ENCODE measurements around the gene GPR33.

The GPR33 gene

GRCh38 chr14:31487886-31488285 is at the start of gene GPR33:
Gene GPR33 (minus strand): TSS chr14:31488039. CDS start chr14:31483965, 4,074 bp downstream.
- H3K27ac ChIP-seq, result no peak within 1 kb of the TSS
- DNase-seq (ENCODE audit: low read depth, low spot score), result no peak

DNA sequence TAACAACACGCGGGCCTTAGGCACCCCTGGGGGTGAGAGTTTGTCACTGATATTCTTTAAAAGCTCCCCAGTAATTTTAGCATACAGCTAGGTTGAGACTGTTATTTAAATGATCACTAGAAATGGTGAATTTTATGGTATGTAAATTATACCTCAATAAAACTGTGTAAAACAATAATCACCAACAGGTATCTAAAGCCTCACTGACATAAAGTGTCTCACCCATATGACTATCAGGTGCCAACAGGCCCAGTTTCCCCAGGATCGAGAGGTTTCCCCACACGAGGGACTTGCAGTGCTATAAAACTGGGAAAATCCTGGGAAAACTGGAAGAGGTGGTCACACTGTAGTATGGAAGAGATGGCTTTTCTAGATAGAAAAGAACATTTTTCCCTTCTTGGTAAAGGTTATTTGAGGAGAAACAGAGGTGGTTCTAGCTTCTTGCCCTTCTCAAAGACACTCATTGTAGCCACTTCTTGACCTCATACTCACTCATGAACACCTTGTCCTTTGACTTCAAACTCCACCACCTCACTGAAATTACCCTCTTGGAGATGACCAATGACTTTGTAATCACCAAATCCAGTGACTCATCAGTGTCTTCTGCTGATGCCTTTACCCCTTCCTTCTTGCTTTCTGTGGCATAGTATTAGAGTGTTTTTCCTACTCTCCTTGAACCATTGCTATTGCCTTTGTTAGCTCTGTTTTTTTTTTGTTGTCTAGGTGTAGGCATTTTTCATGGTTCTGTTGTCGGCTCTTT is 48.5 kb upstream of the GPR33 start:
- no peak for DNase-seq (ENCODE audit: low read depth, low spot score)
- no peak overlapping the region for H3K27ac ChIP-seq

DNA sequence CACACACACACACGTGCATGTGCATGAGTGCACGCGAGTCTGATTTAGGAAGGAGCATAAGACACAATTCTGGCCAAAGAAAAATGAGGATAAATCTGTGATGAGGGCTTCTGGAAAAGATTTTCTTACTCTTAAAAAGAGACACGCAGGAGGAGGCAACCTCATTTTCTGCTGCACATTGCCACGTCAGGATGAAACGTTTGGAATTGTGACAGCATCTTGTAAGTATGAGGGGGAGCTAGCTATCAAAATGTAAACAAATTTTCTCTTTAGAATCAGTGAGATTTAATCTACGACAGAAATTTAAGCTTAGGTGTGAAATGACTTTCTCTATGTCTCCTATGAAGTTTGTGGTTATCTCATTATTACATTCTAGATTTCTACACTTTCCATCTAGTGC is 42.3 kb upstream of the GPR33 start:
- no peak for DNase-seq (ENCODE audit: low read depth, low spot score)
- H3K27ac ChIP-seq, result no peak overlapping the region

DNA sequence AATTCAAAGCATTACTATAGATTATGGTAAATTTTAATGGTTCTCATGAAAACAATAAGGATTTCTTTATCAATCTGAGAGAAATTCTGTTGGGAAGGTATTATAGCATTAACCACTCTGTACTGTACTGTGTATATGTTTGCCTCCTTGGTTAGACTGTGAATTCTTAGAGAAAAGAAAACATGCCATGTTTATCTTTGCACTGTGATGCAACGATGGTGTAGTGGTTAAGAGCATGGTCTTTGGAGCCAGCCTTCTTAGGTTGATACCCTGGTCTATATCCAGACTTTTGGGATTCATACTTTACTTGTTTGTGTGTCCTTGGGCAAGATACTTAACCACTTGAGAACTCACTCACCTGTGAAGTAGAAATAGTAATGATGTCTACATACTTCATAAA is 41.2 kb upstream of the GPR33 start:
- DNase-seq (ENCODE audit: low read depth, low spot score), result no peak
- no peak overlapping the region for H3K27ac ChIP-seq

- DNase-seq (ENCODE audit: low read depth, low spot score), result no peak
- no peak overlapping the region for H3K27ac ChIP-seq
Measured at GRCh38 chr14:31527546-31527945, 39.7 kb upstream of the GPR33 start.

DNA sequence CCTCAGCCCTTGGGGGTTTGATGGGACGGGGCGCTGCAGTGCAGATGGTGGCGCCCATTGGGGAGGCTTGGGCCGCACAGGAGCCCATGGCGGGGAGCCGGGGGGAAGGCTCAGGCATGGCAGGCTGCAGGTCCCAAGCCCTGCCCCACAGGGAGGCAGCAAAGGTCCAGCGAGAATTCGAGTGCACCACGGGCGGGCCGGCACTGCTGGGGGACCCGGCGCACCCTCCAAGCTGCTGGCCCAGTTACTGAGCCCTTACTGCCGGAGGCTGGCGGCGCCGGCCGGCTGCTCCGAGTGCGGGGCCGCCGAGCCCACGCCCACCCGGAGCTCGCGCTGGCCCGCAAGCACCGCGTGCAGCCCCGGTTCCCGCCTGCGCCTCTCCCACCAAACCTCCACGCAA is 39.2 kb upstream of the GPR33 start:
- no peak for DNase-seq (ENCODE audit: low read depth, low spot score)
- no peak overlapping the region for H3K27ac ChIP-seq

GRCh38 chr14:31510855-31511254 is 23.0 kb upstream of the GPR33 start:
- H3K27ac ChIP-seq, result no peak overlapping the region
- no peak for DNase-seq (ENCODE audit: low read depth, low spot score)

- DNase-seq (ENCODE audit: low read depth, low spot score), result no peak
Measured at GRCh38 chr14:31510222-31510621, 22.4 kb upstream of the GPR33 start.

DNA sequence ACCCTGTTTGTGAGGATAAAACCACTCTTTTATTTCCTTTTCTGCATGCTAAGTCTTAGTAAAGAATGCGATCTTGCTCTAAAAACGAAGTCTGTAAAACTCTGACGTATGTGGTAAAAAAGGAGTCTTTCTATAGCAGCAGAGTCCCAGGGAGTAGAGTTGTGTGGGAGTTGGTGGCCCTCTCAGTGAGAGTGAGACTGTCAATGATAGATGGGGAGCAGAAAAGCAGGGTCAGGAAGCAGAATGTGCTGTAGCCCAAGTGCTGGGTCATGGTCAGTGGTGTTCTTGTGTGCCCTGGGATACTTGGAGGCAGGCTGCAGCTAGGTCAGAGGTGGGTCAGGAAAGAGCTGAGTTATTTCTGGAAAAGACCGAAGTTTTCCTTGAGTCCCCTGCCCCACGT is 20.3 kb upstream of the GPR33 start:
- no peak overlapping the region for H3K27ac ChIP-seq
- no peak for DNase-seq (ENCODE audit: low read depth, low spot score)

More at GRCh38 chr14:31510222-31510621, 22.4 kb upstream of the GPR33 start:
- no peak overlapping the region for H3K27ac ChIP-seq

DNA sequence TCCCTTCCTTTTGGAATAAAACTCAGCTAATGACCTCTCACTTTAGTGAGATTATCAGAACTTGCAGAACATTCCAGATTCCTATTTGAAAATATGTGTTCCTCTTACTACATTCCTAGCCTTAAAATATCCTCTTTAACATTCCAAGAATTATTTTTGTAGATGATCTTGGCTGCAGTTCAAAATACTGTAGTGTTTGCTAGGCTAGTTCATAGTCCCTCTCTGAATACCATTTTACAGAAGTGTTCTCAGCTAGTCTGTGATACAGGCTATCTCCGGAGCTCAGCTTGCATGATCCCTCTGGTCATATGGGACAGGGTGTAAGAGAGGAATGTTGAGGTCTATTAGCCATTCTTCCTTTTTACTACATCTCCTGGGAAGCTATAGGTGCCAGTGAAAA is 17.6 kb upstream of the GPR33 start:
- DNase-seq (ENCODE audit: low read depth, low spot score), result no peak
- H3K27ac ChIP-seq, result no peak overlapping the region

- DNase-seq (ENCODE audit: low read depth, low spot score), result no peak
Measured at GRCh38 chr14:31501870-31502269, 14.0 kb upstream of the GPR33 start.

GRCh38 chr14:31492759-31493498 is 5.1 kb upstream of the GPR33 start:
- no peak for DNase-seq (ENCODE audit: low read depth, low spot score)
- no peak overlapping the region for H3K27ac ChIP-seq

More at GRCh38 chr14:31501870-31502269, 14.0 kb upstream of the GPR33 start:
- H3K27ac ChIP-seq, result no peak overlapping the region

DNA sequence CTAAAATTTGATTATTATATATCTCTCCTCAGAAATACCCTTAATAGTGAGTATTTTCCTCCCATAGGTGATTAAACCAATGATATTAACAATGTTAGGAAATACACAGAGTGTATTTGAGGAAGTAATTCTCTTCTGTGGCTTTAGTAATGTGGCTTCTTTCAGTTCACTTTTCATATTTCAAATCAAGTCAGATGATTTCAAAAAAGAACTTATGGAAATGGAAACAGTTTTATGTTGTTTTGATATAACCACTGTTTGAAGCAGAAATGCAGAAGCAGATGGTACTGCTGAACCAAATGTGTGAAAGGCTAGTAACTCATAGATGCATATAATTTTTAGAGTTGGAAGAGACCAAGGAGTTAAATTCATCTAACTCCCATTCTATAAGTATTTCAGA is 1.9 kb upstream of the GPR33 start:
- DNase-seq (ENCODE audit: low read depth, low spot score), result no peak
- H3K27ac ChIP-seq, result no peak overlapping the region

DNA sequence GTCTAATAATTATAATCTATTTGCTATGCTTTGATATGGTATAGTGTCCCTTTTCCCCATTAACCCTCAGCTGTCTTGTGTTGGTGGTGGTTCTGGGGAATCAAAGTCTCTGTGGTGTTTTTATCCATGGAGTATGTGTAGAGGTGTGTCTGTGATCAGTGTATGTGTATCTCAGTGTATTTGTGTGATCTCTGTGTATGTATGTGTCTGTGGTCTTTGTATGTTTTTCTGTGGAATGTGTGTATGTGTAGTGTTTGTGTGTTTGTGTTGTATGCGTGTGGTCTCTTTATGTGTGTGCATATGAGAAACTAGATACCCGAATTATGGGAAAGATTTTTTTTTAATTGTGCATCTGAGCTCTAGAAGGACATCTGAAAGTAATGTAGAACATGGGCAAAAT is 1.1 kb downstream of the GPR33 start:
- no peak overlapping the region for H3K27ac ChIP-seq
- no peak for DNase-seq (ENCODE audit: low read depth, low spot score)

DNA sequence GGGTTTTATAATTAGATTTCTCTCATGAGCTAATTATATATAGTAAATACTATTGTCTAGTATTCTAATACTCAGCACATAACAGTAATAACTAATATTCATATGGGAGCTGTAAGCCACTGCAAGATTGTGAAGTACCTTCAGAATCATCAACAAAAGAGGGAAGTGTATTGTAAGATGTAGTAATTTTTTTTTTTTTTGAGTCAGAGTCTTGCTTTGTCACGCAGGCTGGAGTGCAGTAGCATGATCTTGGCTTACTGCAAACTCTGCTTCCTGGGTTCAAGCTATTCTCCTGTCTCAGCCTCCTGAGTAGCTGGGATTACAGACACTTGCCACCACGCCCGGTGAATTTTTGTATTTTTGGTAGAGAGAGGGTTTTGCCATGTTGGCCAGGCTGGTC is 3.1 kb downstream of the GPR33 start:
- no peak overlapping the region for H3K27ac ChIP-seq
- DNase-seq (ENCODE audit: low read depth, low spot score), result no peak

DNA sequence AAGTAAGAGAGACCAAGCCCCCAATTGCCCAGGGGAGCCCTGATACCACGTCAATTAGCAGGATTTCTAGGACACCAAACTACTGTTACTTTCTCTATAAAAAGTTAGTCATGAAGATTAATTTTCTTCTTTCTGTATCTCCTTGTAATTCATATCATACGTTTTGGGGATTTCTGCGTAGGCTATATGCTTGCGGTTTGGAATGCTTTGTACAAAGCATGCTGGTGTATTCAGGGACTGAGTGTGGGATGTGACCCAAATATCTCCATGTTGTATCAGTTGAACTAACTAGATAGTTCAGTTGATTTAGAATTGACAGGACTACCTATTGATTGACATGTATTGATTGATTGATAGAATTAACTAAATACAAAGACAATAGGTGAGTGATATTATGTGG is 7.7 kb downstream of the GPR33 start:
- DNase-seq (ENCODE audit: low read depth, low spot score), result no peak
- no peak overlapping the region for H3K27ac ChIP-seq

GRCh38 chr14:31479027-31479426 is 8.8 kb downstream of the GPR33 start:
- DNase-seq (ENCODE audit: low read depth, low spot score), result no peak
- no peak overlapping the region for H3K27ac ChIP-seq

GRCh38 chr14:31477248-31477647 is 10.6 kb downstream of the GPR33 start:
- no peak for DNase-seq (ENCODE audit: low read depth, low spot score)
- H3K27ac ChIP-seq, result no peak overlapping the region

GRCh38 chr14:31476131-31476866 is 11.5 kb downstream of the GPR33 start:
- no peak overlapping the region for H3K27ac ChIP-seq
- DNase-seq (ENCODE audit: low read depth, low spot score), result no peak

DNA sequence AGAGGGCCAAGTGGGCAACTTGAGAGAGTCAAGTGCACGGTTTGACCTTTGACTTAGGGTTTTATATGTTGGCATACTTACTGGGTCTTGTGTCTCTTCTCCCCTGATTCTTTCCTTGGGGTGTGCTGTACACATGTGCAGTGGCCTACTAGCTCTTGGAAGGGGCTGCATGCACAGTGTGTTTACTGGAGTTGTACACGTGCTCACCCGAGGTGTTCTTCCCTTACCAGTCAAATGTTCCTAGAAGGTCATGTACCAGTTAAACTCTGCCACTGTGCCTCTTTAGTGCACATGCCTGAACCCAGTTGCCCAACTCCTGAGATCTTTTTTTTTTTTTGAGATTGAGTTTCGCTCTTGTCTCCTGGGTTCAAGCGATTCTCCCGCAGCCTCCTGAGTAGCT is 21.3 kb downstream of the GPR33 start:
- no peak overlapping the region for H3K27ac ChIP-seq
- DNase-seq (ENCODE audit: low read depth, low spot score), result no peak

DNA sequence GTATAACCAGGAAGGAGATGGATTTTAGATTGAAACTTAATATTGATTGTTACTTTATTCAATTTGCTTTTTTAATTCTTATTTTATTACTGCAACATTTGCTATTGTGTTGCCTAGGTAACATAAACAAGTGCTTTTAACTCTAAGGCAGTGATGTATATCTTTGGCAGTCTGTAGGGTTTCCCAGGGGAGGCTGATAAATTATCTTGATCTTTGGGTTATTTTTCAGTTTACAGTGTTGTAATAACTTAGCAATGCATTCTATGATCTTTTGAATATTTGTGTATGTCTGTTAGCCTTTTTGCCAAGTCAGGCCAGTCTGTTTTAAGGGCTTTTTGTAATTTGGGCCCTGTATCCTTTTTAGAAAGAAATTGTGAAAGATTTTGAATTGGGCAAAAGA is 22.7 kb downstream of the GPR33 start:
- no peak overlapping the region for H3K27ac ChIP-seq
- DNase-seq (ENCODE audit: low read depth, low spot score), result no peak

Data from epithelial cell of prostate (primary cell).